ENCODE results near the gene DGKG.

The DGKG gene

GRCh38 chr3:186143250-186143649 lies 218.8 kb downstream of the DGKG start:
- DNase-seq (ENCODE audit: low read depth, low spot score) = no peak

GRCh38 chr3:186142393-186142932 lies 219.6 kb downstream of the DGKG start:
- no peak for DNase-seq (ENCODE audit: low read depth, low spot score)

- no peak for DNase-seq (ENCODE audit: low read depth, low spot score)
Observed at GRCh38 chr3:186141790-186142189, 220.2 kb downstream of the DGKG start.

GRCh38 chr3:186138272-186138981 lies 223.6 kb downstream of the DGKG start:
- no peak for DNase-seq (ENCODE audit: low read depth, low spot score)

- DNase-seq (ENCODE audit: low read depth, low spot score) = no peak
Observed at GRCh38 chr3:186137051-186137685, 224.9 kb downstream of the DGKG start.

- DNase-seq (ENCODE audit: low read depth, low spot score) = no peak
Observed at GRCh38 chr3:186133980-186134379, 228.1 kb downstream of the DGKG start.

GRCh38 chr3:186132487-186132886 lies 229.5 kb downstream of the DGKG start:
- no peak for DNase-seq (ENCODE audit: low read depth, low spot score)

- no peak for DNase-seq (ENCODE audit: low read depth, low spot score)
Observed at GRCh38 chr3:186129206-186129605, 232.8 kb downstream of the DGKG start.

- DNase-seq (ENCODE audit: low read depth, low spot score) = no peak
Observed at GRCh38 chr3:186128158-186128557, 233.9 kb downstream of the DGKG start.

GRCh38 chr3:186127463-186127862 lies 234.6 kb downstream of the DGKG start:
- DNase-seq (ENCODE audit: low read depth, low spot score) = no peak

GRCh38 chr3:186125118-186125517 lies 236.9 kb downstream of the DGKG start:
- DNase-seq (ENCODE audit: low read depth, low spot score) = no peak

- no peak for DNase-seq (ENCODE audit: low read depth, low spot score)
Observed at GRCh38 chr3:186124592-186124991, 237.4 kb downstream of the DGKG start.

- DNase-seq (ENCODE audit: low read depth, low spot score) = no peak
Observed at GRCh38 chr3:186123012-186123411, 239.0 kb downstream of the DGKG start.

- no peak for DNase-seq (ENCODE audit: low read depth, low spot score)
Observed at GRCh38 chr3:186121968-186122367, 240.1 kb downstream of the DGKG start.

GRCh38 chr3:186121278-186121677 lies 240.8 kb downstream of the DGKG start:
- DNase-seq (ENCODE audit: low read depth, low spot score) = no peak

GRCh38 chr3:186119499-186119898 lies 242.5 kb downstream of the DGKG start:
- DNase-seq (ENCODE audit: low read depth, low spot score) = no peak

- no peak for DNase-seq (ENCODE audit: low read depth, low spot score)
Observed at GRCh38 chr3:186118692-186119091, 243.3 kb downstream of the DGKG start.

- DNase-seq (ENCODE audit: low read depth, low spot score) = no peak
Observed at GRCh38 chr3:186117521-186118134, 244.4 kb downstream of the DGKG start.

- DNase-seq (ENCODE audit: low read depth, low spot score) = no peak
Observed at GRCh38 chr3:186115239-186115996, 246.6 kb downstream of the DGKG start.

GRCh38 chr3:186110975-186111974 lies 250.8 kb downstream of the DGKG start:
- no peak for DNase-seq (ENCODE audit: low read depth, low spot score)

All from activated naive CD8-positive, alpha-beta T cell treated with anti-CD3 and anti-CD28 coated beads, Interleukin-2, amount 50 U/mL, for 16 hours (primary cell).